NT2/D1 (cell line): ENCODE results near the gene AJUBA.

ENCODE experiments used
- SUZ12 ChIP-seq: IDR thresholded peaks from 2 replicates; pipeline ENCODE4 v1.6.1; 2011; ENCODE audit not compliant: insufficient read length, insufficient read depth; ENCODE audit errors: extremely low read depth
- YY1 ChIP-seq: IDR thresholded peaks from 2 replicates; pipeline ENCODE4 v1.6.1; 2011; ENCODE audit not compliant: insufficient read length, insufficient read depth
- ZNF274 ChIP-seq: IDR thresholded peaks from 2 replicates; pipeline ENCODE4 v1.6.1; 2011; ENCODE audit warnings: mild to moderate bottlenecking, low read depth, low read length

DNA sequence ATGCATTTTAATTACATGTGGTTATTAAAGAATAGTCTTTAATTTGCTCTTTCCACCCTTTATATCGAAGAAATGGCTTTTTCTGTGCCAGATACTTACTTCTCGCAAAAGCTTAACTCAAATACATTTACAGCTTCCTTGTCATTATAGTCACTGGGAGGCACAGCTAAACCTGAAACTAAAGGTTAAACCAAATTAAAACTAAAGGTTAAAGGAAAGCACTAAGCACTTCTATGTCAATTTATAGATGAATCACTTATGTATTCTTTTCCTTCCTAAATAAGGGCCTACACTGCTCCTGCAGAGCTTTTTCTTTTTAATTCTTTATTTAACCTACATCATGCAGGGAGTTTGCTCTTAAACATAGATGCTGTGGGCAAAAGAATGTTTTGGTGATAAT lies 18.5 kb upstream of the AJUBA start:
- no peak for TF ChIP-seq ZNF274
- no peak for TF ChIP-seq YY1
- no peak for TF ChIP-seq SUZ12
